HepG2 (cell line): ENCODE data around the gene ATPAF1. TPM values are rescaled to one million over a fixed set of nuclear protein-coding genes. Genes with fewer than 3 reads are reported as not detected.

Experiments
- ATAC-seq: fragments of 200-7000 bp; cut with Tn5 transposase; 3 replicates; pipeline ENCODE4 v1.9.1; 2020; ENCODE audit warnings: mild to moderate bottlenecking, moderate library complexity
- BruUV-seq: library from RNA; stranded (reverse); fragments of 400-500 nt; replicated peaks from 2 replicates; lab custom pipeline; 2021; lab: Mats Ljungman, UMichigan
- CTCF ChIA-PET: fragments of 300-600 bp; formaldehyde crosslinking; extraction: SDS; loops from one replicate; lab custom pipeline; 2021; ENCODE audit warnings: low total read pairs, inconsistent platforms, low intra/inter-chr PET ratio; lab: Yijun Ruan, JAX
- POLR2A ChIA-PET: fragments of 350-600 bp; sonication (Branson Sonifier 250); formaldehyde crosslinking; loops from one replicate; lab custom pipeline; 2020; ENCODE audit warnings: antibody characterized with exemption, inconsistent platforms; lab: Yijun Ruan, JAX
- DNase-seq: peaks from one replicate; pipeline ENCODE4 v3.0.0-alpha.2; 2015; ENCODE audit warnings: low spot score
- FAIRE-seq: peaks from 3 replicates; lab custom pipeline; 2011; peaks lifted over from hg19 to GRCh38; lab: Jason Lieb, UNC
- H2AFZ ChIP-seq: one replicate; pipeline ENCODE4 v1.6.1; 2011; ENCODE audit warnings: low read length, inconsistent platforms
- H3K27ac ChIP-seq: fragments of 300-600 bp; 3 replicates; pipeline ENCODE4 v1.8.0; 2011; ENCODE audit warnings: mixed run types, mild to moderate bottlenecking, mixed read lengths, low read length, inconsistent platforms; ENCODE audit not compliant: insufficient read depth; ENCODE audit errors: extremely low read length
- H3K27me3 ChIP-seq, 2 experiments: fragments of 200-600 bp in 1 of 2; 2 replicates in 1 of 2; 3 replicates in 1 of 2; pipeline versions ENCODE4 v1.6.0 to v1.8.0; 2011; ENCODE audit warnings: low read length in 2 of 2, mild to moderate bottlenecking in 2 of 2, moderate library complexity in 2 of 2, inconsistent platforms in 1 of 2; ENCODE audit not compliant: insufficient read depth in 2 of 2, control insufficient read depth in 1 of 2
- H3K36me3 ChIP-seq, 2 experiments: fragments of 200-600 bp in 1 of 2; replicated peaks in 1 of 2; 2 replicates in 1 of 2; 3 replicates in 1 of 2; pipeline versions ENCODE4 v1.5.1 to v1.8.0; 2011; ENCODE audit warnings: low read length in 2 of 2, inconsistent platforms in 1 of 2; ENCODE audit not compliant: insufficient read depth in 2 of 2, control insufficient read depth in 1 of 2
- H3K4me1 ChIP-seq: 2 replicates; pipeline ENCODE4 v1.5.1; 2012; ENCODE audit warnings: low read length, inconsistent platforms; ENCODE audit not compliant: insufficient read depth
- H3K4me2 ChIP-seq: 2 replicates; pipeline ENCODE4 v1.6.0; 2011; ENCODE audit warnings: low read depth, low read length, inconsistent platforms
- H3K4me3 ChIP-seq, 3 experiments: fragments of 200-600 bp in 1 of 3; sonication (generic), shearing (Covaris generic) in 1 of 3; replicated peaks in 1 of 3; 2 replicates each; pipeline ENCODE4 v1.5.1; 2011 to 2016; ENCODE audit warnings: low read length in 3 of 3, inconsistent platforms in 2 of 3, low read depth in 2 of 3, mild to moderate bottlenecking in 2 of 3, control low read depth in 1 of 3, mixed read lengths in 1 of 3; ENCODE audit not compliant: insufficient read depth in 1 of 3
- H3K79me2 ChIP-seq: one replicate; pipeline ENCODE4 v1.6.1; 2011; ENCODE audit warnings: low read length, inconsistent platforms; ENCODE audit not compliant: insufficient read depth
- H3K9ac ChIP-seq: 2 replicates; pipeline ENCODE4 v1.6.0; 2011; ENCODE audit warnings: mild to moderate bottlenecking, low read depth, low read length, inconsistent platforms; ENCODE audit not compliant: insufficient read depth
- H3K9me3 ChIP-seq: 2 replicates; pipeline ENCODE4 v1.5.1; 2012; ENCODE audit warnings: mild to moderate bottlenecking, low read length
- H4K20me1 ChIP-seq: 2 replicates; pipeline ENCODE4 v1.6.0; 2011; ENCODE audit warnings: inconsistent platforms, mild to moderate bottlenecking, low read length, moderate library complexity; ENCODE audit not compliant: insufficient read depth
- ARNT ChIP-seq: fragments of 450-650 bp; IDR thresholded peaks from 2 replicates; pipeline ENCODE4 v1.6.1; 2017
- GABPA ChIP-seq, 2 experiments: IDR thresholded peaks; 2 replicates each; pipeline ENCODE4 v1.6.1; 2011 to 2016; ENCODE audit warnings: low read depth in 2 of 2, low read length in 1 of 2, missing biosample characterization in 1 of 2, missing genetic modification characterization in 1 of 2
- IRF9 ChIP-seq: sonication (generic); formaldehyde crosslinking; IDR thresholded peaks from 2 replicates; pipeline ENCODE4 v1.8.0; 2022; ENCODE audit warnings: missing genetic modification reagents, mild to moderate bottlenecking, borderline replicate concordance
- PAX8 ChIP-seq: sonication (generic); formaldehyde crosslinking; IDR thresholded peaks from 2 replicates; pipeline ENCODE4 v1.8.0; 2022; ENCODE audit warnings: mild to moderate bottlenecking, missing genetic modification reagents, borderline replicate concordance
- PCBP1 ChIP-seq: fragments of 200-400 bp; formaldehyde crosslinking; IDR thresholded peaks from 2 replicates; pipeline ENCODE4 v1.6.1; 2017; ENCODE audit warnings: mild to moderate bottlenecking, low read depth, low read length, borderline replicate concordance
- SATB2 ChIP-seq: sonication (generic); formaldehyde crosslinking; IDR thresholded peaks from 2 replicates; pipeline ENCODE4 v1.5.0; 2020; ENCODE audit warnings: missing genetic modification reagents
- YEATS2 ChIP-seq: sonication (generic); formaldehyde crosslinking; IDR thresholded peaks from 2 replicates; pipeline ENCODE4 v1.4.0; 2020; ENCODE audit warnings: missing genetic modification reagents, borderline replicate concordance
- ZNF333 ChIP-seq: sonication (generic); formaldehyde crosslinking; IDR thresholded peaks from 2 replicates; pipeline ENCODE4 v1.4.0; 2020; ENCODE audit warnings: mild to moderate bottlenecking, missing genetic modification reagents, borderline replicate concordance
- ZNF704 ChIP-seq: sonication (generic); formaldehyde crosslinking; IDR thresholded peaks from 2 replicates; pipeline ENCODE4 v1.8.1; 2023; ENCODE audit warnings: mild to moderate bottlenecking, inconsistent platforms, moderate library complexity, missing genetic modification reagents, borderline replicate concordance
- ZSCAN25 ChIP-seq: sonication (generic); formaldehyde crosslinking; IDR thresholded peaks from 2 replicates; pipeline ENCODE4 v1.8.0; 2022; ENCODE audit warnings: mild to moderate bottlenecking, missing genetic modification reagents
- WGBS: methylation state at CpG from one replicate; pipeline ENCODE4 v1.1.6; 2017; ENCODE audit warnings: low lambda C conversion rate; 5-methylcytosine and 5-hydroxymethylcytosine counted together
- in situ Hi-C: cut with HindIII; loops from 2 replicates; pipeline ENCODE4 v1.10.0; 2017; ENCODE audit warnings: low pct_unique_long_range_greater_than_20kb; ENCODE audit not compliant: extremely low pct_ligation_motif_present
- intact Hi-C: fragments of 100-400 bp; cut with micrococcal nuclease; formaldehyde crosslinking; loops from one replicate; pipeline ENCODE4 v1.10.0; 2022; ENCODE audit not compliant: unreplicated experiment
- polyA plus RNA-seq, 8 experiments: library from polyadenylated mRNA; depleted of rRNA in 3 of 8; stranded (reverse) in 7 of 8; unstranded in 1 of 8; fragments of >200 nt; fragmentation: Illumina TruSeq in 4 of 8; extraction: Trizol in 4 of 8; gene quantifications; 2 replicates each; pipeline versions ENCODE4 v1.2.1 to v1.2.3, GENCODE V29; 2011 to 2016; ENCODE audit warnings: low read depth in 4 of 8, missing spikeins in 1 of 8, mixed read lengths in 1 of 8; ENCODE audit not compliant: insufficient read depth in 1 of 8
- total RNA-seq, 5 experiments: library from RNA; depleted of rRNA; stranded (reverse); fragments of >200 nt; fragmentation: Illumina TruSeq; extraction: Trizol; gene quantifications; 2 replicates each; pipeline ENCODE4 v1.2.3, GENCODE V29; 2016; ENCODE audit warnings: low read depth in 1 of 5
- TF ChIP-seq, protein P1 (sequence below): sonication (generic); formaldehyde crosslinking; IDR thresholded peaks from 2 replicates; pipeline ENCODE4 v1.9.0; 2021; ENCODE audit warnings: missing genetic modification reagents, borderline replicate concordance

The ATPAF1 gene
- total and polyA plus RNA-seq, 2 of the 13 experiments (the other 11 are each of a cell fraction or from before 2014, with no cell fraction given) = 66.6 to 76.7 TPM

DNA sequence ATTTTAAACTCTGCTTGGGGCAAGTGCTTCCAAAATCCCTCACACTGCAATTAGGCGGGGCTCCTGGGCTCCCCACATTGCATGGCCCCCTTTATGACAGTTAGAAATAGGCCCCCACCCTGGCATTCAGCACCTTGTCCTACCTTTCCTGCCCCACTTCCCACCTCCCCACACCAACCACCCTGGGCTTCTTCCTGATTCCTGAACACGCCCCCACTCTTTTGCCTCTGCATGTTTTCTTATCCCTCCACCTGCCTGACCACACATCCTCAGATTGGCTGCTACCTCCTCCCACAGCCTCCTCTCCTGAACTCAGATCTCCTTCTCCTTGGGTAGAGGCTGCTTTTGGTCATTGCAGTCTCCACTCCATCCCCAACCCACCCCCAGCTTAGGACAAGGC, 53.1 kb downstream of the ATPAF1 start:
- H3K27ac ChIP-seq = no peak overlapping the region
- no peak overlapping the region for H3K4me2 ChIP-seq
- no peaks in the 10 kb centered on the region; a peak in 1 of 5 replicates for H3K27me3 ChIP-seq
- CTCF ChIA-PET = no interaction called here
- no peaks in the 10 kb centered on the region for H4K20me1 ChIP-seq
- H2AFZ ChIP-seq = no peak overlapping the region
- H3K9me3 ChIP-seq = no peaks in the 10 kb centered on the region
- ATAC-seq (no peak), DNase-seq (no peak), FAIRE-seq (no peak)
- intact Hi-C loops (loop anchor here (10.0 kb wide), 1 partner anchor 50 kb away; the partner anchor contains the start of gene ATPAF1), in situ Hi-C loops (loop anchor here (5.0 kb wide), 1 partner anchor 107 kb away; no protein-coding TSS in a partner anchor)
- POLR2A ChIA-PET = interaction anchor here (6.2 kb wide), 1 partner anchor 10 kb away, joined by 79 read pairs; the partner anchor contains the start of gene MKNK1
- BruUV-seq = no TSS peak
- no peak overlapping the region for H3K4me3 ChIP-seq
- H3K9ac ChIP-seq = no peak overlapping the region
- H3K36me3 ChIP-seq = no peaks in the 10 kb centered on the region
- peaks cover 38% of the 10 kb centered on the region for H3K4me1 ChIP-seq
- WGBS = 100% methylated on average over 2 of the region's 2 CpGs
- H3K79me2 ChIP-seq = no peaks in the 10 kb centered on the region
- TF ChIP-seq ARNT (no peak), ZSCAN25 (no peak), YEATS2 (CRISPR knock-in tag) (no peak), PCBP1 (no peak), ZNF333 (CRISPR knock-in tag) (no peak), ZNF704 (no peak), GABPA (IDR thresholded peaks at IDR 0.05; ENCODE audit: low read depth, low read length) (no peak), GABPA (CRISPR knock-in tag; IDR thresholded peaks at IDR 0.05; ENCODE audit: low read depth) (no peak), PAX8 (CRISPR knock-in tag) (no peak), IRF9 (CRISPR knock-in tag) (no peak), SATB2 (CRISPR knock-in tag) (no peak)
- TF ChIP-seq, protein P1, sequence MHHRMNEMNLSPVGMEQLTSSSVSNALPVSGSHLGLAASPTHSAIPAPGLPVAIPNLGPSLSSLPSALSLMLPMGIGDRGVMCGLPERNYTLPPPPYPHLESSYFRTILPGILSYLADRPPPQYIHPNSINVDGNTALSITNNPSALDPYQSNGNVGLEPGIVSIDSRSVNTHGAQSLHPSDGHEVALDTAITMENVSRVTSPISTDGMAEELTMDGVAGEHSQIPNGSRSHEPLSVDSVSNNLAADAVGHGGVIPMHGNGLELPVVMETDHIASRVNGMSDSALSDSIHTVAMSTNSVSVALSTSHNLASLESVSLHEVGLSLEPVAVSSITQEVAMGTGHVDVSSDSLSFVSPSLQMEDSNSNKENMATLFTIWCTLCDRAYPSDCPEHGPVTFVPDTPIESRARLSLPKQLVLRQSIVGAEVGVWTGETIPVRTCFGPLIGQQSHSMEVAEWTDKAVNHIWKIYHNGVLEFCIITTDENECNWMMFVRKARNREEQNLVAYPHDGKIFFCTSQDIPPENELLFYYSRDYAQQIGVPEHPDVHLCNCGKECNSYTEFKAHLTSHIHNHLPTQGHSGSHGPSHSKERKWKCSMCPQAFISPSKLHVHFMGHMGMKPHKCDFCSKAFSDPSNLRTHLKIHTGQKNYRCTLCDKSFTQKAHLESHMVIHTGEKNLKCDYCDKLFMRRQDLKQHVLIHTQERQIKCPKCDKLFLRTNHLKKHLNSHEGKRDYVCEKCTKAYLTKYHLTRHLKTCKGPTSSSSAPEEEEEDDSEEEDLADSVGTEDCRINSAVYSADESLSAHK (CRISPR knock-in tag) = no peak
